Hepatocyte (in vitro differentiated cells): Measurements from ENCODE around the gene RPS6KL1.

Experiments used
- EZH2phosphoT487 ChIP-seq: fragments of 200-600 bp; sonication (generic); IDR thresholded peaks from one replicate; pipeline ENCODE4 v1.6.1; 2018; ENCODE audit warnings: antibody characterized with exemption, mild to moderate bottlenecking, low read depth, moderate library complexity; ENCODE audit not compliant: unreplicated experiment, severe bottlenecking
- TF ChIP-seq, protein P1 (sequence below): fragments of 200-600 bp; sonication (generic); IDR thresholded peaks from 2 replicates; pipeline ENCODE4 v1.5.1; 2016; ENCODE audit warnings: antibody characterized with exemption, mild to moderate bottlenecking; ENCODE audit not compliant: poor library complexity

DNA sequence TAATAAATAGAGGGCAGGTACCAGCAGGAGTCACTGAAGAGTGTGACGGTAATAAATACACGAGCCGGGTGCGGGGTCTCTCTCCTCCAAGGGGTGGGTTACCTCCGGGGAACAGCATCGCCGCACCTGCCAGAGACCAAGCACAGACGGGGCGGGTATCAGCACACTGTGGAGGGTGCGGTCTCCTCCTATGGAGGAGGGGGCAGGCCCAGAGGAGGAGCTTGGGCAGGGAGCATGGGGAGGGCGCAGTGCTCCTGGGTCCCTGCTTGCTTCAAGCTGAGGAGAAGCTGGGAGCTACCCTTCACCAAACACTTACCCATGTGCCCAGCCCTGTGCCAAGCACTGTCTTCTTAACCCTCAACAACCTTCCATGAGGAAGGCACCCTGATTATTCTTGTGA, 19.5 kb upstream of the RPS6KL1 start:
- no peak for TF ChIP-seq EZH2phosphoT487
- TF ChIP-seq, protein P1, sequence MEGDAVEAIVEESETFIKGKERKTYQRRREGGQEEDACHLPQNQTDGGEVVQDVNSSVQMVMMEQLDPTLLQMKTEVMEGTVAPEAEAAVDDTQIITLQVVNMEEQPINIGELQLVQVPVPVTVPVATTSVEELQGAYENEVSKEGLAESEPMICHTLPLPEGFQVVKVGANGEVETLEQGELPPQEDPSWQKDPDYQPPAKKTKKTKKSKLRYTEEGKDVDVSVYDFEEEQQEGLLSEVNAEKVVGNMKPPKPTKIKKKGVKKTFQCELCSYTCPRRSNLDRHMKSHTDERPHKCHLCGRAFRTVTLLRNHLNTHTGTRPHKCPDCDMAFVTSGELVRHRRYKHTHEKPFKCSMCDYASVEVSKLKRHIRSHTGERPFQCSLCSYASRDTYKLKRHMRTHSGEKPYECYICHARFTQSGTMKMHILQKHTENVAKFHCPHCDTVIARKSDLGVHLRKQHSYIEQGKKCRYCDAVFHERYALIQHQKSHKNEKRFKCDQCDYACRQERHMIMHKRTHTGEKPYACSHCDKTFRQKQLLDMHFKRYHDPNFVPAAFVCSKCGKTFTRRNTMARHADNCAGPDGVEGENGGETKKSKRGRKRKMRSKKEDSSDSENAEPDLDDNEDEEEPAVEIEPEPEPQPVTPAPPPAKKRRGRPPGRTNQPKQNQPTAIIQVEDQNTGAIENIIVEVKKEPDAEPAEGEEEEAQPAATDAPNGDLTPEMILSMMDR, result no peak
